Measurements from ENCODE around the gene CCL14.
"Not testable (repeated sequence)": the region's sequence is repeated elsewhere in the genome, so short reads cannot be mapped to it uniquely, and the experiment has no call there.

The CCL14 gene

DNA sequence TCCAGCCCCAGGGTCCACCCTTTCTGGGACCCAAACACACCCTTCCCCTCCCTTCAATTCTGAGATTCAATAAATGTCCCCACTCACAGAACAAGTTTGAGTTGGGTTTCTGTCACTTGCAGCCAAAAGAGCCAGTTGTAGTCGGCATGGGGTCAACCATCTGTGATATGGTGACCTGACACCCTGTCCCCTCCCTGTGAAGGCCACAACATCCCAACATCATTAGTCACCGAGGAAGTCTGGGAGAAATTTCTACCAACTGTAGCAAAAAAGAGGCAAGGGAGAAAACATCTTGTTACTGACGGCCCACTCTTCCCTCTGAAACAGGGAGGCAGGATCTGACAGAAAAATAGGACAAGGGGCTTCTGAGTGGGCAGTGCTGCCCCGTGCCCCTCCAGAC is 42.4 kb downstream of the CCL14 start:
- no peak overlapping the region for H3K4me3 ChIP-seq (replicated peaks; ENCODE audit: low read depth, low read length)
- no peak for DNase-seq (ENCODE audit: low read depth)
- TF ChIP-seq, protein P1, sequence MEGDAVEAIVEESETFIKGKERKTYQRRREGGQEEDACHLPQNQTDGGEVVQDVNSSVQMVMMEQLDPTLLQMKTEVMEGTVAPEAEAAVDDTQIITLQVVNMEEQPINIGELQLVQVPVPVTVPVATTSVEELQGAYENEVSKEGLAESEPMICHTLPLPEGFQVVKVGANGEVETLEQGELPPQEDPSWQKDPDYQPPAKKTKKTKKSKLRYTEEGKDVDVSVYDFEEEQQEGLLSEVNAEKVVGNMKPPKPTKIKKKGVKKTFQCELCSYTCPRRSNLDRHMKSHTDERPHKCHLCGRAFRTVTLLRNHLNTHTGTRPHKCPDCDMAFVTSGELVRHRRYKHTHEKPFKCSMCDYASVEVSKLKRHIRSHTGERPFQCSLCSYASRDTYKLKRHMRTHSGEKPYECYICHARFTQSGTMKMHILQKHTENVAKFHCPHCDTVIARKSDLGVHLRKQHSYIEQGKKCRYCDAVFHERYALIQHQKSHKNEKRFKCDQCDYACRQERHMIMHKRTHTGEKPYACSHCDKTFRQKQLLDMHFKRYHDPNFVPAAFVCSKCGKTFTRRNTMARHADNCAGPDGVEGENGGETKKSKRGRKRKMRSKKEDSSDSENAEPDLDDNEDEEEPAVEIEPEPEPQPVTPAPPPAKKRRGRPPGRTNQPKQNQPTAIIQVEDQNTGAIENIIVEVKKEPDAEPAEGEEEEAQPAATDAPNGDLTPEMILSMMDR (IDR thresholded peaks at IDR 0.05; ENCODE audit: low read length, missing control alignments), result no peak

DNA sequence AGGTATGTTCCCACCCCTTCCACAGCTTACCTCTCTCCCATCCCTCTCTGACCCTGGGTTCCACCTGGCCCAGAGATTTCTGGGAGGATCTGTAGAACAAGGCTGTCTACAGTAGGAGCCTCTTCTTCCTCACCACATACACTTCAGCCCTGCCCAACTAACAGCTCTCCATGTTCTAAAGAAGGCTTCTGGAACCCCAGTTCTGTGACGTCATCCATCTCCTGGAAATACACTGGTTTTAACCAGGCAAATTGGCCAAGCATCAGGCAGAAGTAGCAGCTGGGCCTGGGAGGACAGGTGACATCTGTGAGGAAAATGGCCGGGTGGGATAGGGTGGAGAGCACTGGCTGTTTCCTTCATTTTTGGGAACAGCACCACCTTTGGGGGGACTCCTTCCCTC is 43.0 kb downstream of the CCL14 start, which contains the start of gene LYZL6:
TSS of gene LYZL6 (minus strand) at position 177 of the 400 bp plus-strand sequence. CDS start 4,357 bp downstream, outside the sequence.
- TF ChIP-seq, protein P1 (IDR thresholded peaks at IDR 0.05; ENCODE audit: low read length, missing control alignments), result no peak
- DNase-seq (ENCODE audit: low read depth), result no peak
- H3K4me3 ChIP-seq (replicated peaks; ENCODE audit: low read depth, low read length), result no peak within 1 kb of the TSS

GRCh38 chr17:35942588-35943186 is 43.8 kb downstream of the CCL14 start:
- H3K4me3 ChIP-seq (replicated peaks; ENCODE audit: low read depth, low read length), result no peak overlapping the region
- TF ChIP-seq, protein P1 (IDR thresholded peaks at IDR 0.05; ENCODE audit: low read length, missing control alignments), result no peak
- no peak for DNase-seq (ENCODE audit: low read depth)

DNA sequence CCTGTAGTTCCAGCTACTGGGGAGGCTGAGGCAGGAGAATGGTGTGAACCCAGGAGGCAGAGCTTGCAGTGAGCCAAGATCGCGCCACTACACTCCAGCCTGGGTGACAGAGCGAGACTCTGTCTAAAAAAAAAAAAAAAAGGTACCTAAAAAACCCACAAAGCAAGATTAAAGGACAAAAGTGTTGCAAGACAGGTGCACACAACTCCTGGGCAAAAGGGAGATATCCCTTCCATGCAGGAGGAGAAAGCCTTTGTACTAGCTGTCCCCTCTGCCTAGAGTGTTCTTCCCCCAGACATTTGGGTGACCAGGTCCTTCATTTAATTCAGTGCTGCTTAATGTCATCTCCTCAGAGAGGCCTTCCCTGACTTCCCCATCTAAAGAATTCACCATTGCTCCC is 48.0 kb downstream of the CCL14 start:
- not testable (repeated sequence) for H3K4me3 ChIP-seq (replicated peaks; ENCODE audit: low read depth, low read length); DNase-seq (ENCODE audit: low read depth)

DNA sequence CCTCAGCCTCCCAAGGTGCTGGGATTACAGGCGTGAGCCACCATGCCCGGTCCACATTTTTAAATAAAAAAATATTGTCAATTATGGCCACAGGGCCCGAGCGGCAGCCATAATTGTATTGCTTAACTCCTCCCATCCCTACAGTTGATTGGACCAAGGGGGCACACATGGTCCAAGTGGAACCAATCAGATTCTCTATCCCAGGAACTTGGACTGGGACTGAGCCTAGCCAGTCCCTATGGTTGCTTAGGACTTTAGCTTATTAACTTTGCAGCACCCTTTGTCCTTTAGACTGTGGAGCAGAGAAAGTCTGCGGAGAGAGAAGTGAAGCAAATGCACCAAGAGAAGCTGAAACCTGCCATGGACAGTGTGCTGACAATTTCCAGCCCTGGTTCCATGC is 50.5 kb downstream of the CCL14 start:
- no peak overlapping the region for H3K4me3 ChIP-seq (replicated peaks; ENCODE audit: low read depth, low read length)
- TF ChIP-seq, protein P1 (IDR thresholded peaks at IDR 0.05; ENCODE audit: low read length, missing control alignments), result no peak
- no peak for DNase-seq (ENCODE audit: low read depth)

DNA sequence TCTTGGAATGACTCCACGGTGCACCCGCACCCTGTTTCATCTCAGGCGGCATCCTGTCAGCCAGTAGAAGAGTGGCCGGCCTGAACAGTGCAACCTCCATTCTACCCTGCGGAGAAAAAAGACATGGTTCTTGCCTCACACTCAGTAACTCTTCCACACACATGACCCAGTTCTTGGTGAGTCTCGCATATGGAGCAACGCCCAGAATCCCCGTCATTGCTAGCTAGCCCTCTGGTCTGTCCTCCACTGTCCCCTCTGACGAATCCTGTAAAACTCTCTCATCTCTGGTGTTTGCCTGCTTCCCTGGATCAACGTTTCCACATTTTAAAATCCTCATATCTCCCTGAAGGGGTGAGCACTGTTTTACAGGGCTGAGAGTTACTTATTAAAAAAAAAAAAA is 51.8 kb downstream of the CCL14 start:
- TF ChIP-seq, protein P1 (IDR thresholded peaks at IDR 0.05; ENCODE audit: low read length, missing control alignments), result no peak

More for the DNA sequence above, 51.8 kb downstream of the CCL14 start:
- peak; percentile 36 for DNase-seq (ENCODE audit: low read depth)
- no peak overlapping the region for H3K4me3 ChIP-seq (replicated peaks; ENCODE audit: low read depth, low read length)
